H9 (cell line): ENCODE results near the gene ADGRA1. TPM values are rescaled to one million over a fixed set of nuclear protein-coding genes. Genes with fewer than 3 reads are reported as not detected.

ENCODE experiments used
- DNase-seq: peaks from one replicate; pipeline ENCODE4 v3.0.0-alpha.2; 2017
- H2AFZ ChIP-seq: one replicate; pipeline ENCODE4 v1.6.1; 2013; ENCODE audit warnings: mild to moderate bottlenecking, low read length, control low read depth, moderate library complexity
- H2AK5ac ChIP-seq: 2 replicates; pipeline ENCODE4 v1.6.1; 2013; ENCODE audit warnings: low read length, control low read depth, mixed read lengths; ENCODE audit not compliant: insufficient read length
- H2BK120ac ChIP-seq: one replicate; pipeline ENCODE4 v1.6.1; 2013; ENCODE audit warnings: low read depth, mild to moderate bottlenecking, low read length, control low read depth, inconsistent platforms; ENCODE audit not compliant: poor library complexity, severe bottlenecking
- H2BK12ac ChIP-seq: 2 replicates; pipeline ENCODE4 v1.6.1; 2013; ENCODE audit warnings: low read length, control low read depth, mixed read lengths, low read depth; ENCODE audit not compliant: insufficient read length
- H2BK15ac ChIP-seq: 2 replicates; pipeline ENCODE4 v1.6.1; 2013; ENCODE audit warnings: low read depth, low read length, control low read depth
- H2BK20ac ChIP-seq: one replicate; pipeline ENCODE4 v1.6.1; 2013; ENCODE audit warnings: low read depth, mild to moderate bottlenecking, low read length, control low read depth, inconsistent platforms; ENCODE audit not compliant: poor library complexity, severe bottlenecking
- H2BK5ac ChIP-seq: 2 replicates; pipeline ENCODE4 v1.6.1; 2013; ENCODE audit warnings: low read length, control low read depth, mixed read lengths; ENCODE audit not compliant: insufficient read length
- H3K14ac ChIP-seq: 2 replicates; pipeline ENCODE4 v1.6.1; 2013; ENCODE audit warnings: low read length, control low read depth; ENCODE audit not compliant: insufficient read depth
- H3K18ac ChIP-seq: 2 replicates; pipeline ENCODE4 v1.6.1; 2013; ENCODE audit warnings: low read depth, mild to moderate bottlenecking, mixed read lengths, low read length, control low read depth; ENCODE audit not compliant: insufficient read length
- H3K23ac ChIP-seq: 2 replicates; pipeline ENCODE4 v1.6.1; 2013; ENCODE audit warnings: low read length, control low read depth, mixed read lengths, low read depth; ENCODE audit not compliant: insufficient read length
- H3K23me2 ChIP-seq: 2 replicates; pipeline ENCODE4 v1.6.1; 2013; ENCODE audit warnings: low read depth, mild to moderate bottlenecking, mixed read lengths, low read length, control low read depth; ENCODE audit not compliant: insufficient read length, poor library complexity, severe bottlenecking
- H3K27ac ChIP-seq: 2 replicates; pipeline ENCODE4 v1.5.1; 2013; ENCODE audit warnings: low read length, control low read depth, mixed read lengths, low read depth; ENCODE audit not compliant: insufficient read length
- H3K27me3 ChIP-seq: 2 replicates; pipeline ENCODE4 v1.6.1; 2013; ENCODE audit warnings: low read length, control low read depth, inconsistent platforms; ENCODE audit not compliant: insufficient read depth
- H3K4ac ChIP-seq: 2 replicates; pipeline ENCODE4 v1.6.1; 2013; ENCODE audit warnings: low read depth, mild to moderate bottlenecking, control low read depth, inconsistent platforms, low read length, moderate library complexity
- H3K4me1 ChIP-seq: 2 replicates; pipeline ENCODE4 v1.6.1; 2013; ENCODE audit warnings: low read length, control low read depth, inconsistent platforms; ENCODE audit not compliant: insufficient read depth
- H3K4me2 ChIP-seq: 2 replicates; pipeline ENCODE4 v1.6.1; 2013; ENCODE audit warnings: low read length, control low read depth, mixed read lengths; ENCODE audit not compliant: insufficient read length, insufficient read depth
- H3K56ac ChIP-seq: 2 replicates; pipeline ENCODE4 v1.6.1; 2013; ENCODE audit warnings: low read depth, mild to moderate bottlenecking, mixed read lengths, low read length, control low read depth; ENCODE audit not compliant: insufficient read length
- H3K79me1 ChIP-seq: 2 replicates; pipeline ENCODE4 v1.6.1; 2013; ENCODE audit warnings: low read depth, mild to moderate bottlenecking, moderate library complexity, low read length, control low read depth, inconsistent platforms; ENCODE audit not compliant: insufficient read depth, poor library complexity, severe bottlenecking
- H3K79me2 ChIP-seq: 2 replicates; pipeline ENCODE4 v1.6.1; 2013; ENCODE audit warnings: low read length, control low read depth, inconsistent platforms; ENCODE audit not compliant: insufficient read depth
- H3K9ac ChIP-seq: 2 replicates; pipeline ENCODE4 v1.6.1; 2013; ENCODE audit warnings: low read length, control low read depth, mixed read lengths; ENCODE audit not compliant: insufficient read length; ENCODE audit errors: extremely low read depth
- H3K9me3 ChIP-seq: one replicate; pipeline ENCODE4 v1.6.1; 2013; ENCODE audit warnings: low read depth, low read length, inconsistent platforms; ENCODE audit not compliant: control insufficient read depth
- H3T11ph ChIP-seq: one replicate; pipeline ENCODE4 v1.6.1; 2013; ENCODE audit warnings: mild to moderate bottlenecking, low read length, control low read depth, inconsistent platforms
- H4K20me1 ChIP-seq: one replicate; pipeline ENCODE4 v1.6.1; 2013; ENCODE audit not compliant: control insufficient read depth, insufficient read length, insufficient read depth
- H4K5ac ChIP-seq: 2 replicates; pipeline ENCODE4 v1.6.1; 2013; ENCODE audit warnings: low read depth, mild to moderate bottlenecking, mixed read lengths, low read length, control low read depth; ENCODE audit not compliant: insufficient read length
- H4K8ac ChIP-seq: replicated peaks from 2 replicates; pipeline ENCODE4 v1.6.1; 2013; ENCODE audit warnings: low read length, control low read depth, mixed read lengths, low read depth; ENCODE audit not compliant: insufficient read length
- H4K91ac ChIP-seq: 2 replicates; pipeline ENCODE4 v1.6.1; 2013; ENCODE audit warnings: low read depth, mild to moderate bottlenecking, moderate library complexity, mixed read lengths, low read length, control low read depth; ENCODE audit not compliant: insufficient read length
- H3K27ac Mint-ChIP-seq, 3 experiments: 2 replicates in 2 of 3; 3 replicates in 1 of 3; pipeline ENCODE4 v1.8.0; 2020 to 2021; ENCODE audit warnings: mixed read lengths in 3 of 3, mild to moderate bottlenecking in 1 of 3, moderate library complexity in 1 of 3
- H3K27me3 Mint-ChIP-seq: 2 replicates; pipeline ENCODE4 v1.8.0; 2021; ENCODE audit warnings: low read depth, mild to moderate bottlenecking, moderate library complexity, mixed read lengths
- H3K36me3 Mint-ChIP-seq, 3 experiments: 2 replicates in 2 of 3; 3 replicates in 1 of 3; pipeline ENCODE4 v1.8.0; 2020 to 2021; ENCODE audit warnings: low read depth in 3 of 3, mixed read lengths in 3 of 3; ENCODE audit not compliant: insufficient read depth in 1 of 3
- H3K4me1 Mint-ChIP-seq, 2 experiments: 2 replicates each; pipeline ENCODE4 v1.8.0; 2020; ENCODE audit warnings: mixed read lengths in 2 of 2
- H3K4me3 Mint-ChIP-seq, 2 experiments: 2 replicates in 1 of 2; 3 replicates in 1 of 2; pipeline ENCODE4 v1.8.0; 2020 to 2021; ENCODE audit warnings: mild to moderate bottlenecking in 2 of 2, mixed read lengths in 2 of 2, moderate library complexity in 1 of 2
- H3K9me3 Mint-ChIP-seq, 2 experiments: 2 replicates in 1 of 2; 3 replicates in 1 of 2; pipeline ENCODE4 v1.8.0; 2020; ENCODE audit warnings: mild to moderate bottlenecking in 2 of 2, mixed read lengths in 2 of 2, moderate library complexity in 1 of 2
- CTCF ChIP-seq: fragments of 200-600 bp; sonication (generic); conservative IDR thresholded peaks from 3 replicates; pipeline ENCODE4 v1.8.0; 2021; ENCODE audit warnings: antibody characterized with exemption, mild to moderate bottlenecking
- WGBS: extraction: QIAGEN DNeasy Blood & Tissue Kit; methylation state at CpG from one replicate; pipeline ENCODE4 v1.1.7; 2013; ENCODE audit warnings: missing lambda C conversion rate, low lambda C conversion rate, mixed read lengths; ENCODE audit not compliant: insufficient read length; ENCODE audit errors: extremely low coverage; 5-methylcytosine and 5-hydroxymethylcytosine counted together
- total RNA-seq: library from RNA; stranded (reverse); gene quantifications from 2 replicates; pipeline ENCODE4 v1.2.1, GENCODE V29; 2021

ADGRA1 gene
- total RNA-seq, 1 experiment from 2014 or later: 0.11 TPM

GRCh38 chr10:133061296-133062038 lies 26.3 kb upstream of the ADGRA1 start:
- peaks cover 0 to 8% of the 10 kb centered on the region in 2 experiments; a peak in 1 of 5 replicates for H3K9me3 Mint-ChIP-seq
- no peak overlapping the region for H2BK5ac ChIP-seq
- no peak overlapping the region for H2BK120ac ChIP-seq
- no peak overlapping the region for H3K27ac Mint-ChIP-seq
- H2AK5ac ChIP-seq: no peak overlapping the region
- no peak overlapping the region for H3T11ph ChIP-seq
- H3K18ac ChIP-seq: no peak overlapping the region
- H4K91ac ChIP-seq: no peak overlapping the region
- H3K9ac ChIP-seq: no peak overlapping the region
- H3K79me2 ChIP-seq: no peaks in the 10 kb centered on the region
- H2AFZ ChIP-seq: no peak overlapping the region
- H3K4ac ChIP-seq: no peak overlapping the region
- H3K4me1 Mint-ChIP-seq: peaks cover 0 to 7% of the 10 kb centered on the region in 2 experiments; a peak in 1 of 4 replicates
- no peaks in the 10 kb centered on the region for H3K23me2 ChIP-seq
- H3K4me1 ChIP-seq: no peaks in the 10 kb centered on the region
- H3K79me1 ChIP-seq: no peaks in the 10 kb centered on the region
- no peak overlapping the region for H3K23ac ChIP-seq
- no peak overlapping the region for H3K56ac ChIP-seq
- no peak overlapping the region for H4K5ac ChIP-seq
- H2BK15ac ChIP-seq: no peak overlapping the region
- no peak overlapping the region for H2BK20ac ChIP-seq
- no peak for TF ChIP-seq CTCF
- DNase-seq: no peak
- H4K8ac ChIP-seq: no peak overlapping the region
- no peaks in the 10 kb centered on the region for H3K9me3 ChIP-seq
- no CpG with 5 or more reads among the region's 23 CpGs for WGBS
- no peak overlapping the region; the same call in 1 of the 2 replicates for H3K14ac ChIP-seq
- no peak overlapping the region for H2BK12ac ChIP-seq
- no peak overlapping the region for H3K4me3 Mint-ChIP-seq
- H3K36me3 Mint-ChIP-seq: no peaks in the 10 kb centered on the region; a peak in 1 of 7 replicates
- no peaks in the 10 kb centered on the region for H3K27me3 ChIP-seq
- peaks cover 3% of the 10 kb centered on the region for H3K27me3 Mint-ChIP-seq
- no peak overlapping the region for H3K4me2 ChIP-seq
- no peaks in the 10 kb centered on the region for H4K20me1 ChIP-seq
- H3K27ac ChIP-seq: no peak overlapping the region
